Measurements from ENCODE around the gene CLK4. TPM values are rescaled to one million over a fixed set of nuclear protein-coding genes. Genes with fewer than 3 reads are reported as not detected.

Gene CLK4
- total RNA-seq, 1 experiment from 2014 or later: 16.0 TPM

DNA sequence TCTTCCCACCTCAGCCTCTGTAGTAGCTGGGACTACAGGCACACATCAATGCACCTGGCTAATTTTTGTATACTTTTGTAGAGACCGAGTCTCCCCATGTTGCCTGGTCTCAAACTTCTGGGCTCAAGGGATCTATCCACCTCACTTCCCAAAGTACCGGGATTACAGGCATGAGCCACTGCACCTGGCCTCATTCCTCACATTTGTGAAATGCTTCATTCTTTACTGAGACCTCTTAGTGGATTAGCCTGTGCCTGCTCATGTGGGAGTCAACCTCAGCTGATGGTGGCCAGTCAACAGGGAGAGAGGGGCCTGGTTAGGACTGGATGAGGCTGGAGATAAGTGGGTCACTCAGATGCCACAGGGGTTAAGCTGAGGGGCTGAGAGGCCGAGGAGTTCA is 37.3 kb upstream of the CLK4 start (continued):
- TF ChIP-seq, protein P1, sequence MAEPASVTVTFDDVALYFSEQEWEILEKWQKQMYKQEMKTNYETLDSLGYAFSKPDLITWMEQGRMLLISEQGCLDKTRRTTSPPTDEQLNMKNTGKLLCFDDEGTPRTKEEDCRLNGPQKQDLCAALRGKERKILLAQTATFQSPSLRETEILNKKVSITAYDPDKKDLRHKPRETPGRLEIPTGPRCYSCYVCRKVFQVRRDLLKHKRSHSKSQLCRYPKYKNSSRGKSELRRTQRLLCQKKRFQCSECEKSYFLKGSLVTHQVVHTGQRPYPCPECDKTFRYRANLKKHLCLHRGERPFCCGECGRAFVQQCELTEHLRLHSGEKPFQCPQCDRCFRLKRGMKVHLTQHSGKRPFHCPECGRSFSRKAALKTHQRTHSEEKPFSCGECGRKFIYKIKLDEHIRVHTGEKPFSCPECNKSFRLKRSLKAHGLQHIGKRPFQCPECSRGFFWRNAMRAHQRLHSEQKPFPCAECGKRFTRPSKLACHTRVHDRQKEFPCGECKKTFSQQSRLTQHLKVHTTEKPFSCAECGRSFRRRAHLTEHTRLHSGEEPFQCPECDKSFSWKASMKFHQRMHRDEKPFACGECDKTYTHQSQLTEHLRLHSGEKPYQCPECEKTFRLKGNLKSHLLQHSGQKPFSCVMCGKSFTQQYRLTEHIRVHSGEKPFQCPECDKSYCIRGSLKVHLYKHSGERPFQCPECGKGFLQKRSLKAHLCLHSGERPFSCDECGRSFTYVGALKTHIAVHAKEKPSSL (CRISPR knock-in tag; conservative IDR thresholded peaks at IDR 0.05): no peak
- TF ChIP-seq SMAD3 (CRISPR knock-in tag; IDR thresholded peaks at IDR 0.05; ENCODE audit: borderline replicate concordance) (no peak), FOXJ3 (CRISPR knock-in tag; IDR thresholded peaks at IDR 0.05; ENCODE audit: borderline replicate concordance) (no peak), MYBL2 (CRISPR knock-in tag; IDR thresholded peaks at IDR 0.05) (no peak), ESRRA (CRISPR knock-in tag; IDR thresholded peaks at IDR 0.05; ENCODE audit: borderline replicate concordance) (no peak), ZBTB21 (CRISPR knock-in tag; IDR thresholded peaks at IDR 0.05; ENCODE audit: borderline replicate concordance) (no peak)

DNA sequence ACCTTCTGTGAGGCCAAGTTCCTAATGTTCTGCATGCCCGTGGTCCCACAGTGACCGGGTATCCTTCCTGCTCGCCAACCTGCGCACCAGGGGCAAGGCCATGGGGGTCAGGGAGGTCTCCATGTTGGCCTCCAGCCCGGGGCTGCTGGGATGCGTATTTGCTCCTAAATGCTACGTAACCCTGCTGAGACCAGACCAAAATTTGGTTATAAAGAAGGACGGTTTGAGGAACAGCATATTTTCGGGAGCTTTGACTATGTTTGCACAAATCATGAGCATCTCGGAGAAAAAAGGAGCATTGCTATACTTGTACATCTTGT is 35.7 kb upstream of the CLK4 start:
- no peaks in the 10 kb centered on the region for H3K4me1 Mint-ChIP-seq
- POLR2A ChIA-PET: no interaction called here
- CTCF ChIA-PET: interaction anchor here (0.6 kb wide), 1 partner anchor 341 kb away, joined by 4 read pairs; no protein-coding TSS in a partner anchor
- H3K4me3 Mint-ChIP-seq: no peak overlapping the region
- no peaks in the 10 kb centered on the region for H3K27me3 Mint-ChIP-seq (ENCODE audit: low read depth)
- peaks cover 4% of the 10 kb centered on the region for H3K9me3 Mint-ChIP-seq
- no peak for DNase-seq (ENCODE audit: low spot score)
- no peak for ATAC-seq
- H3K36me3 Mint-ChIP-seq: no peaks in the 10 kb centered on the region
- no peak overlapping the region for H3K27ac Mint-ChIP-seq
- TF ChIP-seq SMAD3 (CRISPR knock-in tag; IDR thresholded peaks at IDR 0.05; ENCODE audit: borderline replicate concordance) (no peak), ZNF121 (CRISPR knock-in tag; IDR thresholded peaks at IDR 0.05) (no peak), EMX1 (CRISPR knock-in tag; IDR thresholded peaks at IDR 0.05) (no peak), ZBTB21 (CRISPR knock-in tag; IDR thresholded peaks at IDR 0.05; ENCODE audit: borderline replicate concordance) (no peak), NFATC4 (CRISPR knock-in tag; IDR thresholded peaks at IDR 0.05) (no peak), OVOL2 (CRISPR knock-in tag; IDR thresholded peaks at IDR 0.05; ENCODE audit: borderline replicate concordance) (no peak), JUN (CRISPR knock-in tag; IDR thresholded peaks at IDR 0.05) (no peak), NR2C2 (CRISPR knock-in tag; IDR thresholded peaks at IDR 0.05) (no peak), TCF7 (CRISPR knock-in tag; IDR thresholded peaks at IDR 0.05; ENCODE audit: low read depth) (no peak), TEAD1 (CRISPR knock-in tag; IDR thresholded peaks at IDR 0.05) (no peak)
- TF ChIP-seq, protein P2, sequence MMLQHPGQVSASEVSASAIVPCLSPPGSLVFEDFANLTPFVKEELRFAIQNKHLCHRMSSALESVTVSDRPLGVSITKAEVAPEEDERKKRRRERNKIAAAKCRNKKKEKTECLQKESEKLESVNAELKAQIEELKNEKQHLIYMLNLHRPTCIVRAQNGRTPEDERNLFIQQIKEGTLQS (CRISPR knock-in tag; conservative IDR thresholded peaks at IDR 0.05): no peak
- TF ChIP-seq, protein P3, sequence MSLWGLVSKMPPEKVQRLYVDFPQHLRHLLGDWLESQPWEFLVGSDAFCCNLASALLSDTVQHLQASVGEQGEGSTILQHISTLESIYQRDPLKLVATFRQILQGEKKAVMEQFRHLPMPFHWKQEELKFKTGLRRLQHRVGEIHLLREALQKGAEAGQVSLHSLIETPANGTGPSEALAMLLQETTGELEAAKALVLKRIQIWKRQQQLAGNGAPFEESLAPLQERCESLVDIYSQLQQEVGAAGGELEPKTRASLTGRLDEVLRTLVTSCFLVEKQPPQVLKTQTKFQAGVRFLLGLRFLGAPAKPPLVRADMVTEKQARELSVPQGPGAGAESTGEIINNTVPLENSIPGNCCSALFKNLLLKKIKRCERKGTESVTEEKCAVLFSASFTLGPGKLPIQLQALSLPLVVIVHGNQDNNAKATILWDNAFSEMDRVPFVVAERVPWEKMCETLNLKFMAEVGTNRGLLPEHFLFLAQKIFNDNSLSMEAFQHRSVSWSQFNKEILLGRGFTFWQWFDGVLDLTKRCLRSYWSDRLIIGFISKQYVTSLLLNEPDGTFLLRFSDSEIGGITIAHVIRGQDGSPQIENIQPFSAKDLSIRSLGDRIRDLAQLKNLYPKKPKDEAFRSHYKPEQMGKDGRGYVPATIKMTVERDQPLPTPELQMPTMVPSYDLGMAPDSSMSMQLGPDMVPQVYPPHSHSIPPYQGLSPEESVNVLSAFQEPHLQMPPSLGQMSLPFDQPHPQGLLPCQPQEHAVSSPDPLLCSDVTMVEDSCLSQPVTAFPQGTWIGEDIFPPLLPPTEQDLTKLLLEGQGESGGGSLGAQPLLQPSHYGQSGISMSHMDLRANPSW (CRISPR knock-in tag; conservative IDR thresholded peaks at IDR 0.05; ENCODE audit: low read depth): no peak
- TF ChIP-seq, protein P4, sequence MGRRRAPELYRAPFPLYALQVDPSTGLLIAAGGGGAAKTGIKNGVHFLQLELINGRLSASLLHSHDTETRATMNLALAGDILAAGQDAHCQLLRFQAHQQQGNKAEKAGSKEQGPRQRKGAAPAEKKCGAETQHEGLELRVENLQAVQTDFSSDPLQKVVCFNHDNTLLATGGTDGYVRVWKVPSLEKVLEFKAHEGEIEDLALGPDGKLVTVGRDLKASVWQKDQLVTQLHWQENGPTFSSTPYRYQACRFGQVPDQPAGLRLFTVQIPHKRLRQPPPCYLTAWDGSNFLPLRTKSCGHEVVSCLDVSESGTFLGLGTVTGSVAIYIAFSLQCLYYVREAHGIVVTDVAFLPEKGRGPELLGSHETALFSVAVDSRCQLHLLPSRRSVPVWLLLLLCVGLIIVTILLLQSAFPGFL (CRISPR knock-in tag; IDR thresholded peaks at IDR 0.05; ENCODE audit: borderline replicate concordance): no peak
- TF ChIP-seq, protein P5, sequence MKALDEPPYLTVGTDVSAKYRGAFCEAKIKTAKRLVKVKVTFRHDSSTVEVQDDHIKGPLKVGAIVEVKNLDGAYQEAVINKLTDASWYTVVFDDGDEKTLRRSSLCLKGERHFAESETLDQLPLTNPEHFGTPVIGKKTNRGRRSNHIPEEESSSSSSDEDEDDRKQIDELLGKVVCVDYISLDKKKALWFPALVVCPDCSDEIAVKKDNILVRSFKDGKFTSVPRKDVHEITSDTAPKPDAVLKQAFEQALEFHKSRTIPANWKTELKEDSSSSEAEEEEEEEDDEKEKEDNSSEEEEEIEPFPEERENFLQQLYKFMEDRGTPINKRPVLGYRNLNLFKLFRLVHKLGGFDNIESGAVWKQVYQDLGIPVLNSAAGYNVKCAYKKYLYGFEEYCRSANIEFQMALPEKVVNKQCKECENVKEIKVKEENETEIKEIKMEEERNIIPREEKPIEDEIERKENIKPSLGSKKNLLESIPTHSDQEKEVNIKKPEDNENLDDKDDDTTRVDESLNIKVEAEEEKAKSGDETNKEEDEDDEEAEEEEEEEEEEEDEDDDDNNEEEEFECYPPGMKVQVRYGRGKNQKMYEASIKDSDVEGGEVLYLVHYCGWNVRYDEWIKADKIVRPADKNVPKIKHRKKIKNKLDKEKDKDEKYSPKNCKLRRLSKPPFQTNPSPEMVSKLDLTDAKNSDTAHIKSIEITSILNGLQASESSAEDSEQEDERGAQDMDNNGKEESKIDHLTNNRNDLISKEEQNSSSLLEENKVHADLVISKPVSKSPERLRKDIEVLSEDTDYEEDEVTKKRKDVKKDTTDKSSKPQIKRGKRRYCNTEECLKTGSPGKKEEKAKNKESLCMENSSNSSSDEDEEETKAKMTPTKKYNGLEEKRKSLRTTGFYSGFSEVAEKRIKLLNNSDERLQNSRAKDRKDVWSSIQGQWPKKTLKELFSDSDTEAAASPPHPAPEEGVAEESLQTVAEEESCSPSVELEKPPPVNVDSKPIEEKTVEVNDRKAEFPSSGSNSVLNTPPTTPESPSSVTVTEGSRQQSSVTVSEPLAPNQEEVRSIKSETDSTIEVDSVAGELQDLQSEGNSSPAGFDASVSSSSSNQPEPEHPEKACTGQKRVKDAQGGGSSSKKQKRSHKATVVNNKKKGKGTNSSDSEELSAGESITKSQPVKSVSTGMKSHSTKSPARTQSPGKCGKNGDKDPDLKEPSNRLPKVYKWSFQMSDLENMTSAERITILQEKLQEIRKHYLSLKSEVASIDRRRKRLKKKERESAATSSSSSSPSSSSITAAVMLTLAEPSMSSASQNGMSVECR (CRISPR knock-in tag; IDR thresholded peaks at IDR 0.05; ENCODE audit: borderline replicate concordance): no peak
- TF ChIP-seq, protein P6, sequence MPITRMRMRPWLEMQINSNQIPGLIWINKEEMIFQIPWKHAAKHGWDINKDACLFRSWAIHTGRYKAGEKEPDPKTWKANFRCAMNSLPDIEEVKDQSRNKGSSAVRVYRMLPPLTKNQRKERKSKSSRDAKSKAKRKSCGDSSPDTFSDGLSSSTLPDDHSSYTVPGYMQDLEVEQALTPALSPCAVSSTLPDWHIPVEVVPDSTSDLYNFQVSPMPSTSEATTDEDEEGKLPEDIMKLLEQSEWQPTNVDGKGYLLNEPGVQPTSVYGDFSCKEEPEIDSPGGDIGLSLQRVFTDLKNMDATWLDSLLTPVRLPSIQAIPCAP (CRISPR knock-in tag; IDR thresholded peaks at IDR 0.05): no peak
- TF ChIP-seq, protein P7, sequence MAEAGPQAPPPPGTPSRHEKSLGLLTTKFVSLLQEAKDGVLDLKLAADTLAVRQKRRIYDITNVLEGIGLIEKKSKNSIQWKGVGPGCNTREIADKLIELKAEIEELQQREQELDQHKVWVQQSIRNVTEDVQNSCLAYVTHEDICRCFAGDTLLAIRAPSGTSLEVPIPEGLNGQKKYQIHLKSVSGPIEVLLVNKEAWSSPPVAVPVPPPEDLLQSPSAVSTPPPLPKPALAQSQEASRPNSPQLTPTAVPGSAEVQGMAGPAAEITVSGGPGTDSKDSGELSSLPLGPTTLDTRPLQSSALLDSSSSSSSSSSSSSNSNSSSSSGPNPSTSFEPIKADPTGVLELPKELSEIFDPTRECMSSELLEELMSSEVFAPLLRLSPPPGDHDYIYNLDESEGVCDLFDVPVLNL (CRISPR knock-in tag; IDR thresholded peaks at IDR 0.05; ENCODE audit: borderline replicate concordance, low read depth): no peak

Data from WTC11 (cell line).